UCSD-AML1 (cell line): Measurements from ENCODE around the gene ARMC7.
A peak's percentile ranks its signal among the peaks of the same experiment; 100 is the strongest.

Experiments
- DNase-seq: peaks from one replicate; lab custom pipeline; 2025; ENCODE audit not compliant: unreplicated experiment; lab: John Stamatoyannopoulos, UW

Gene ARMC7

GRCh38 chr17:75098861-75099260 is 10.9 kb upstream of the ARMC7 start:
- DNase-seq, result no peak

GRCh38 chr17:75099881-75100595 is 9.7 kb upstream of the ARMC7 start:
- DNase-seq, result no peak

- DNase-seq, result no peak
Observed at GRCh38 chr17:75102385-75102821, 7.4 kb upstream of the ARMC7 start.

- DNase-seq, result no peak
Observed at GRCh38 chr17:75103601-75104554, 5.9 kb upstream of the ARMC7 start.

GRCh38 chr17:75105126-75106080 is 4.4 kb upstream of the ARMC7 start:
- DNase-seq, result peak; percentile 28

- no peak for DNase-seq
Observed at GRCh38 chr17:75108193-75108592, 1.6 kb upstream of the ARMC7 start.

- no peak for DNase-seq
Observed at GRCh38 chr17:75109046-75109406, 743 bp upstream of the ARMC7 start.

- DNase-seq, result no peak
Observed at GRCh38 chr17:75110234-75110937, 617 bp downstream of the ARMC7 start.

GRCh38 chr17:75111777-75112335 is 2.1 kb downstream of the ARMC7 start:
- DNase-seq, result no peak

- DNase-seq, result peak; percentile 81
Observed at GRCh38 chr17:75113798-75114551, 4.2 kb downstream of the ARMC7 start.

- DNase-seq, result no peak
Observed at GRCh38 chr17:75114552-75115314, 5.0 kb downstream of the ARMC7 start.

- DNase-seq, result no peak
Observed at GRCh38 chr17:75115555-75115954, 5.8 kb downstream of the ARMC7 start.

- no peak for DNase-seq
Observed at GRCh38 chr17:75116737-75117136, 7.0 kb downstream of the ARMC7 start.

GRCh38 chr17:75118307-75118706 is 8.5 kb downstream of the ARMC7 start:
- no peak for DNase-seq

GRCh38 chr17:75124041-75124818 is 14.5 kb downstream of the ARMC7 start:
- peak; percentile 64 for DNase-seq

- no peak for DNase-seq
Observed at GRCh38 chr17:75124819-75125162, 15.0 kb downstream of the ARMC7 start.

GRCh38 chr17:75125984-75126383 is 16.2 kb downstream of the ARMC7 start:
- DNase-seq, result no peak

GRCh38 chr17:75126954-75127353 is 17.2 kb downstream of the ARMC7 start:
- no peak for DNase-seq
